Caco-2 (cell line): ENCODE measurements around the gene ASB13. TPM values are rescaled to one million over a fixed set of nuclear protein-coding genes. Genes with fewer than 3 reads are reported as not detected.

ENCODE experiments used
- BruUV-seq: library from RNA; stranded (reverse); fragments of 400-500 nt; replicated peaks from 2 replicates; lab custom pipeline; 2021; lab: Mats Ljungman, UMichigan
- CTCF ChIA-PET: fragments of 300-600 bp; sonication (Branson Sonifier 250); formaldehyde crosslinking; loops from one replicate; lab custom pipeline; 2022; ENCODE audit warnings: antibody characterized with exemption; lab: Charles Lee
- POLR2A ChIA-PET: fragments of 300-600 bp; sonication (Branson Sonifier 250); formaldehyde crosslinking; loops from one replicate; lab custom pipeline; 2022; ENCODE audit warnings: antibody characterized with exemption; lab: Charles Lee
- DNase-seq, 2 experiments: peaks; one replicate each; pipeline versions ENCODE4 v3.0.0 to v3.0.0-alpha.2; 2020 to 2022
- H3K27me3 ChIP-seq: replicated peaks from 2 replicates; pipeline ENCODE4 v1.6.0; 2011; ENCODE audit warnings: low read length; ENCODE audit not compliant: control insufficient read depth, insufficient read depth
- H3K36me3 ChIP-seq: 2 replicates; pipeline ENCODE4 v1.5.1; 2011; ENCODE audit warnings: low read length; ENCODE audit not compliant: control insufficient read depth, insufficient read depth
- H3K4me1 ChIP-seq: fragments of 250-450 bp; sonication (Bioruptor Pico); 2 replicates; pipeline ENCODE4 v1.5.1; 2020; ENCODE audit warnings: mild to moderate bottlenecking
- H3K4me3 ChIP-seq: 2 replicates; pipeline ENCODE4 v1.5.1; 2011; ENCODE audit warnings: low read depth, mild to moderate bottlenecking, control low read depth, low read length
- H3K9me3 ChIP-seq: fragments of 250-450 bp; sonication (Bioruptor Pico); 2 replicates; pipeline ENCODE4 v1.5.1; 2020; ENCODE audit warnings: mild to moderate bottlenecking, moderate library complexity
- H3K27ac Mint-ChIP-seq: one replicate; pipeline ENCODE4 v1.8.0; 2022; ENCODE audit warnings: mixed read lengths; ENCODE audit not compliant: unreplicated experiment
- H3K27me3 Mint-ChIP-seq: one replicate; pipeline ENCODE4 v1.8.0; 2022; ENCODE audit warnings: mixed read lengths; ENCODE audit not compliant: insufficient read depth, unreplicated experiment
- H3K36me3 Mint-ChIP-seq: one replicate; pipeline ENCODE4 v1.8.0; 2022; ENCODE audit warnings: mild to moderate bottlenecking, mixed read lengths; ENCODE audit not compliant: insufficient read depth, unreplicated experiment
- H3K4me1 Mint-ChIP-seq: one replicate; pipeline ENCODE4 v1.8.0; 2022; ENCODE audit warnings: low read depth, mixed read lengths; ENCODE audit not compliant: unreplicated experiment
- H3K4me3 Mint-ChIP-seq: one replicate; pipeline ENCODE4 v1.8.0; 2022; ENCODE audit warnings: mild to moderate bottlenecking, moderate library complexity, mixed read lengths; ENCODE audit not compliant: unreplicated experiment
- H3K9me3 Mint-ChIP-seq: one replicate; pipeline ENCODE4 v1.8.0; 2022; ENCODE audit warnings: mixed read lengths; ENCODE audit not compliant: unreplicated experiment
- CTCF ChIP-seq, 2 experiments: fragments of 200-600 bp in 1 of 2; IDR thresholded peaks; 1 replicate in 1 of 2; 2 replicates in 1 of 2; pipeline versions ENCODE4 v1.5.1 to v1.8.0; 2011 to 2022; ENCODE audit warnings: antibody characterized with exemption in 1 of 2, control low read depth in 1 of 2, inconsistent platforms in 1 of 2, low read depth in 1 of 2, low read length in 1 of 2, mild to moderate bottlenecking in 1 of 2, moderate library complexity in 1 of 2; ENCODE audit not compliant: insufficient read depth in 1 of 2, severe bottlenecking in 1 of 2, unreplicated experiment in 1 of 2
- intact Hi-C: fragments of 100-400 bp; cut with micrococcal nuclease; formaldehyde crosslinking; loops from one replicate; pipeline ENCODE4 v1.10.0; 2022; ENCODE audit not compliant: unreplicated experiment
- total RNA-seq: library from RNA; stranded (reverse); gene quantifications from 2 replicates; pipeline ENCODE4 v1.2.3, GENCODE V29; 2022

The ASB13 gene
- total RNA-seq, 1 experiment from 2014 or later = 44.8 TPM

- Mint-ChIP-seq H3K27ac (no peak overlapping the region), H3K4me1 (peaks cover 6% of the 10 kb centered on the region), H3K36me3 (no peaks in the 10 kb centered on the region), H3K4me3 (no peak overlapping the region), H3K9me3 (no peaks in the 10 kb centered on the region), H3K27me3 (no peaks in the 10 kb centered on the region)
- Histone ChIP-seq H3K4me1 (peaks cover 2% of the 10 kb centered on the region), H3K4me3 (no peak overlapping the region), H3K27me3 (no peaks in the 10 kb centered on the region), H3K9me3 (peaks cover 3% of the 10 kb centered on the region; the same call in 1 of the 2 replicates), H3K36me3 (no peaks in the 10 kb centered on the region)
- ChIA-PET CTCF (interaction anchor here (0.8 kb wide), 1 partner anchor 18 kb away, joined by 6 read pairs; no protein-coding TSS in a partner anchor), POLR2A (interaction anchor here (0.6 to 1.2 kb wide), 2 partner anchors 158 to 805 kb away, joined by 4 to 6 read pairs; no protein-coding TSS in a partner anchor)
- no TSS peak for BruUV-seq
- no peak for DNase-seq
- no peak for TF ChIP-seq CTCF (IDR thresholded peaks at IDR 0.05; ENCODE audit: insufficient read depth in 1 of 2, low read depth in 1 of 2, low read length in 1 of 2, severe bottlenecking in 1 of 2, unreplicated experiment in 1 of 2)
- intact Hi-C loops = no loop called here
Measured at GRCh38 chr10:5604236-5604925, 62.0 kb downstream of the ASB13 start.

GRCh38 chr10:5603848-5604170 lies 62.6 kb downstream of the ASB13 start:
- Mint-ChIP-seq H3K4me1 (peaks cover 6% of the 10 kb centered on the region), H3K9me3 (no peaks in the 10 kb centered on the region), H3K27ac (no peak overlapping the region), H3K36me3 (no peaks in the 10 kb centered on the region), H3K4me3 (no peak overlapping the region), H3K27me3 (no peaks in the 10 kb centered on the region)
- Histone ChIP-seq H3K36me3 (no peaks in the 10 kb centered on the region), H3K9me3 (peaks cover 3% of the 10 kb centered on the region; the same call in 1 of the 2 replicates), H3K4me3 (no peak overlapping the region), H3K27me3 (no peaks in the 10 kb centered on the region), H3K4me1 (no peaks in the 10 kb centered on the region)
- CTCF ChIA-PET = no interaction called here
- TF ChIP-seq CTCF (IDR thresholded peaks at IDR 0.05; ENCODE audit: insufficient read depth in 1 of 2, low read depth in 1 of 2, low read length in 1 of 2, severe bottlenecking in 1 of 2, unreplicated experiment in 1 of 2) = no peak
- POLR2A ChIA-PET = no interaction called here
- DNase-seq = no peak
- intact Hi-C loops = no loop called here
- BruUV-seq = no TSS peak

- H3K4me3 Mint-ChIP-seq = no peak overlapping the region
- TF ChIP-seq CTCF (IDR thresholded peaks at IDR 0.05; ENCODE audit: insufficient read depth in 1 of 2, low read depth in 1 of 2, low read length in 1 of 2, severe bottlenecking in 1 of 2, unreplicated experiment in 1 of 2) = no peak
- intact Hi-C loops = no loop called here
- H3K36me3 Mint-ChIP-seq = no peaks in the 10 kb centered on the region
- no peaks in the 10 kb centered on the region for H3K27me3 Mint-ChIP-seq
- ChIA-PET CTCF (no interaction called here), POLR2A (no interaction called here)
- no peaks in the 10 kb centered on the region for H3K4me1 ChIP-seq
- H3K4me1 Mint-ChIP-seq = peaks cover 1% of the 10 kb centered on the region
- H3K4me3 ChIP-seq = no peak overlapping the region
- no peak overlapping the region for H3K27ac Mint-ChIP-seq
- no peak for DNase-seq
- no TSS peak for BruUV-seq
- no peaks in the 10 kb centered on the region for H3K36me3 ChIP-seq
- H3K9me3 Mint-ChIP-seq = no peaks in the 10 kb centered on the region
- peaks cover 3% of the 10 kb centered on the region; the same call in 1 of the 2 replicates for H3K9me3 ChIP-seq
- no peaks in the 10 kb centered on the region for H3K27me3 ChIP-seq
Measured at GRCh38 chr10:5603091-5603847, 63.1 kb downstream of the ASB13 start.
